Right ventricle myocardium inferior (tissue), 1 donor: ENCODE data around the gene DNAH2. TPM values are rescaled to one million over a fixed set of nuclear protein-coding genes. Genes with fewer than 3 reads are reported as not detected.

Experiments used
- ATAC-seq: fragments of 200-7000 bp; cut with Tn5 transposase; one replicate; pipeline ENCODE4 v1.9.1; 2020; ENCODE audit warnings: mild to moderate bottlenecking, moderate library complexity
- DNase-seq: peaks from one replicate; pipeline ENCODE4 v3.0.0; 2021; ENCODE audit errors: missing footprints
- intact Hi-C: fragments of 100-400 bp; cut with DNase I; formaldehyde crosslinking; loops from one replicate; pipeline ENCODE4 v1.11.0; 2022
- total RNA-seq: library from RNA; stranded (reverse); fragmentation: NEBNext Ultra II Directional; extraction: Animal tissue kit (Norgen Biotek cat#: 25700); gene quantifications from one replicate; pipeline ENCODE4 v1.2.1, GENCODE V29; 2021
- donor health status: DM: no; HTN: yes; CAD: no; lungs with severe emphysema.

DNAH2 gene
- total RNA-seq, 1 donor from 2014 or later: not detected

GRCh38 chr17:7755095-7755890 is 37.7 kb downstream of the DNAH2 start:
- ATAC-seq (no peak), DNase-seq (no peak)
- intact Hi-C loops: no loop called here

GRCh38 chr17:7756968-7757367 is 39.4 kb downstream of the DNAH2 start:
- intact Hi-C loops: no loop called here
- no peak for ATAC-seq
- DNase-seq: no peak

GRCh38 chr17:7763919-7764318 is 46.4 kb downstream of the DNAH2 start:
- intact Hi-C loops: no loop called here

GRCh38 chr17:7767004-7767403 is 49.5 kb downstream of the DNAH2 start:
- intact Hi-C loops: no loop called here
- DNase-seq: no peak
- no peak for ATAC-seq

More at GRCh38 chr17:7763919-7764318, 46.4 kb downstream of the DNAH2 start:
- ATAC-seq: no peak
- DNase-seq: no peak

GRCh38 chr17:7767405-7768021 is 50.0 kb downstream of the DNAH2 start:
- DNase-seq (no peak), ATAC-seq (no peak)
- intact Hi-C loops: no loop called here

- ATAC-seq (no peak), DNase-seq (no peak)
- intact Hi-C loops: no loop called here
These were observed 52.3 kb downstream of the DNAH2 start for GRCh38 chr17:7769854-7770253.

- no peak for DNase-seq
- intact Hi-C loops: no loop called here
- no peak for ATAC-seq
These were observed 56.5 kb downstream of the DNAH2 start for GRCh38 chr17:7774055-7774521.

GRCh38 chr17:7775051-7775450 is 57.5 kb downstream of the DNAH2 start:
- intact Hi-C loops: no loop called here
- DNase-seq (no peak), ATAC-seq (no peak)

GRCh38 chr17:7777017-7777416 is 59.5 kb downstream of the DNAH2 start:
- DNase-seq (no peak), ATAC-seq (no peak)
- intact Hi-C loops: no loop called here

- ATAC-seq: no peak
- intact Hi-C loops: no loop called here
- DNase-seq: no peak
These were observed 63.2 kb downstream of the DNAH2 start for GRCh38 chr17:7780736-7781135.

- intact Hi-C loops: no loop called here
- ATAC-seq (no peak), DNase-seq (no peak)
These were observed 63.9 kb downstream of the DNAH2 start for GRCh38 chr17:7781429-7781828.

- ATAC-seq (no peak), DNase-seq (no peak)
- intact Hi-C loops: no loop called here
These were observed 64.7 kb downstream of the DNAH2 start for GRCh38 chr17:7782240-7782639.

- intact Hi-C loops: no loop called here
- no peak for DNase-seq
- no peak for ATAC-seq
These were observed 69.3 kb downstream of the DNAH2 start for GRCh38 chr17:7786866-7787265.

- DNase-seq: no peak
- intact Hi-C loops: no loop called here
- no peak for ATAC-seq
These were observed 71.6 kb downstream of the DNAH2 start for GRCh38 chr17:7789131-7789530.

- intact Hi-C loops: no loop called here
- ATAC-seq (no peak), DNase-seq (no peak)
These were observed 72.6 kb downstream of the DNAH2 start for GRCh38 chr17:7790150-7790549.

GRCh38 chr17:7792611-7793010 is 75.1 kb downstream of the DNAH2 start:
- ATAC-seq: no peak
- intact Hi-C loops: no loop called here
- DNase-seq: no peak

GRCh38 chr17:7794075-7794663 is 76.6 kb downstream of the DNAH2 start:
- ATAC-seq (no peak), DNase-seq (no peak)
- intact Hi-C loops: no loop called here

GRCh38 chr17:7797976-7798375 is 80.4 kb downstream of the DNAH2 start:
- ATAC-seq (no peak), DNase-seq (no peak)
- intact Hi-C loops: no loop called here

- no peak for ATAC-seq
- intact Hi-C loops: no loop called here
- no peak for DNase-seq
These were observed 81.3 kb downstream of the DNAH2 start for GRCh38 chr17:7798839-7799238.

GRCh38 chr17:7803981-7804380 is 86.4 kb downstream of the DNAH2 start:
- ATAC-seq (no peak), DNase-seq (no peak)
- intact Hi-C loops: no loop called here
